Neural cell (in vitro differentiated cells): ENCODE measurements around the gene REPIN1.

Experiments
- RAD21 ChIP-seq: fragments of 450-650 bp; conservative IDR thresholded peaks from 2 replicates; pipeline ENCODE4 v1.6.1; 2014; ENCODE audit warnings: antibody characterized with exemption, mild to moderate bottlenecking, moderate library complexity
- TF ChIP-seq, protein P1 (sequence below): fragments of 450-650 bp; IDR thresholded peaks from 2 replicates; pipeline ENCODE4 v1.5.1; 2014; ENCODE audit warnings: antibody characterized with exemption, mild to moderate bottlenecking, moderate library complexity; ENCODE audit not compliant: poor library complexity, severe bottlenecking

DNA sequence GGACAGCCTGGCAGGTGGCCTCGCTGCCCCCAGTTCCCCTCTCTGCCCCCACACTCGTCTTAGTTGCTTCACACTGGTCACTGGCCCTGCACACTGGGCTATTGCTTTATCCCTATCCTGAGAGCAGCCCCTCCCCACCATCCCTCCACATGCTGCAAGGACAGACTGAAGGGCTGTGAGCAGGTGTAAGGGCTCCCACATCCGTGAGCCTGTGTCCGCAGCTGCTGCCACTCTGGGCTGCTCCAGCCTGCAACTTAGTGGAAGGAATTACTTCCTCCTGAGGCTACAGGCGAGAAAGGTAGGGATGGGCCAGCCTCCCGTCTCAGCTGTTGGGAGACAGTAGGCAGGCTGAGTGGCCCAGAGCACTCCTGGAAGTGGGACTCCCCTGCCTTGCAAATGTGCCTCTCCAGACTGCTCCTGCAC, 31.0 kb upstream of the REPIN1 start:
- TF ChIP-seq, protein P1, sequence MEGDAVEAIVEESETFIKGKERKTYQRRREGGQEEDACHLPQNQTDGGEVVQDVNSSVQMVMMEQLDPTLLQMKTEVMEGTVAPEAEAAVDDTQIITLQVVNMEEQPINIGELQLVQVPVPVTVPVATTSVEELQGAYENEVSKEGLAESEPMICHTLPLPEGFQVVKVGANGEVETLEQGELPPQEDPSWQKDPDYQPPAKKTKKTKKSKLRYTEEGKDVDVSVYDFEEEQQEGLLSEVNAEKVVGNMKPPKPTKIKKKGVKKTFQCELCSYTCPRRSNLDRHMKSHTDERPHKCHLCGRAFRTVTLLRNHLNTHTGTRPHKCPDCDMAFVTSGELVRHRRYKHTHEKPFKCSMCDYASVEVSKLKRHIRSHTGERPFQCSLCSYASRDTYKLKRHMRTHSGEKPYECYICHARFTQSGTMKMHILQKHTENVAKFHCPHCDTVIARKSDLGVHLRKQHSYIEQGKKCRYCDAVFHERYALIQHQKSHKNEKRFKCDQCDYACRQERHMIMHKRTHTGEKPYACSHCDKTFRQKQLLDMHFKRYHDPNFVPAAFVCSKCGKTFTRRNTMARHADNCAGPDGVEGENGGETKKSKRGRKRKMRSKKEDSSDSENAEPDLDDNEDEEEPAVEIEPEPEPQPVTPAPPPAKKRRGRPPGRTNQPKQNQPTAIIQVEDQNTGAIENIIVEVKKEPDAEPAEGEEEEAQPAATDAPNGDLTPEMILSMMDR = no peak
- no peak for TF ChIP-seq RAD21
